Activated naive CD4-positive, alpha-beta T cell treated with anti-CD3 and anti-CD28 coated beads for 36 hours (primary cell): Measurements from ENCODE around the gene FCRL4. TPM values are rescaled to one million over a fixed set of nuclear protein-coding genes. Genes with fewer than 3 reads are reported as not detected.
A peak's percentile ranks its signal among the peaks of the same experiment; 100 is the strongest.

Experiments used
- CTCF ChIA-PET: fragments of 350-600 bp; sonication (Branson Sonifier 250); formaldehyde crosslinking; loops from one replicate; lab custom pipeline; 2021; ENCODE audit warnings: antibody characterized with exemption; lab: Charles Lee
- DNase-seq: peaks from one replicate; pipeline ENCODE4 v3.0.0-alpha.2; 2020
- H3K27ac Mint-ChIP-seq: one replicate; pipeline ENCODE4 v1.8.0; 2021; ENCODE audit warnings: mild to moderate bottlenecking, mixed read lengths
- H3K27me3 Mint-ChIP-seq: one replicate; pipeline ENCODE4 v1.8.0; 2021; ENCODE audit warnings: low read depth, mixed read lengths
- H3K36me3 Mint-ChIP-seq: one replicate; pipeline ENCODE4 v1.8.0; 2021; ENCODE audit warnings: low read depth, mixed read lengths
- H3K4me1 Mint-ChIP-seq: one replicate; pipeline ENCODE4 v1.8.0; 2021; ENCODE audit warnings: low read depth, mixed read lengths
- H3K4me3 Mint-ChIP-seq: one replicate; pipeline ENCODE4 v1.8.0; 2021; ENCODE audit warnings: mild to moderate bottlenecking, moderate library complexity, mixed read lengths
- H3K9me3 Mint-ChIP-seq: one replicate; pipeline ENCODE4 v1.8.0; 2021; ENCODE audit warnings: mixed read lengths
- intact Hi-C: fragments of 100-400 bp; cut with micrococcal nuclease; formaldehyde crosslinking; loops from one replicate; pipeline ENCODE4 v1.15.1; 2023
- total RNA-seq, 2 experiments: library from RNA; stranded (reverse); gene quantifications; one replicate each; pipeline ENCODE4 v1.2.3, GENCODE V29; 2021

Gene FCRL4
- not detected for total RNA-seq

DNA sequence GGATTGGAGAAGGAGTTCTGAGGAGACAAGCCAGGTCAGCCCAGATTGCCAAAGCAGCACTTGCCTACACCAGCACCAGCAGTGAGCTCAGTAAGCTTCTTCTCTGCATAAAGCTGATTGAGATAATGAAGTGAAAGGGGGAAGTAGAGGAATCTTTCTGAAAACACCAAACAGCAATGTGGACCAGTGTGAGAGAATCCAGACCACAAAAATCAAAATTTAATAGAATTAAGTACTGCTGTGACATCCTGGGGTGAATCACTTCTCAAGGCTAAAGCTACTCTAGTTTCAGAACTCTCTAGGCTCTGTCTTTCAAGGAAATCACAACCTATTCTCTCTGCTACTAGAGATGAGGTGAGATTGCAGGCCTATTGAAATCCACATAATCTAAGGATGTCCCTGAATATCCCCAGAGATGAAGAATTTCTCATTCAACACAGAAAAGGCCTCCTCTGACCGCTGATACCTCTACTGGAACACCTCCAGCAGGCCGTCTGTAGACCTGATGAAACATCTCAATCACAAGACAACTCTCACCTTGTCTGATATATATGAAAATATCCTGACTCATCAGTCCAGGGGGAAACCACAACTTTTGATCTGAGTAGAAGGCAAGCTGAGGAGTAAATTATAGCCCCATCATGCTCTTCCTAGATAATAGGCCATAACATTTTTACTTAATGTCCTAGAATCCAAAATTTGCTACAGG, at the start of gene FCRL4:
Gene FCRL4 (minus strand): TSS at position 127 of the 709 bp plus-strand sequence. CDS start 141 bp downstream, outside the sequence.
- DNase-seq = no peak
- H3K9me3 Mint-ChIP-seq = no peaks in the 10 kb centered on the region
- peaks cover 17% of the 10 kb centered on the region for H3K27me3 Mint-ChIP-seq
- H3K36me3 Mint-ChIP-seq = no peaks in the 10 kb centered on the region
- intact Hi-C loops = no loop called here
- no peak within 1 kb of the TSS for H3K27ac Mint-ChIP-seq
- no peak within 1 kb of the TSS for H3K4me3 Mint-ChIP-seq
- H3K4me1 Mint-ChIP-seq = no peaks in the 10 kb centered on the region
- CTCF ChIA-PET = no interaction called here

GRCh38 chr1:157646144-157646543, 48.3 kb upstream of the FCRL4 start:
- H3K4me3 Mint-ChIP-seq = no peak overlapping the region

GRCh38 chr1:157641177-157641576, 43.3 kb upstream of the FCRL4 start:
- no peak for DNase-seq
- Mint-ChIP-seq H3K4me1 (no peaks in the 10 kb centered on the region), H3K4me3 (no peak overlapping the region), H3K27ac (no peak overlapping the region), H3K27me3 (peaks cover 6% of the 10 kb centered on the region), H3K36me3 (no peaks in the 10 kb centered on the region), H3K9me3 (no peaks in the 10 kb centered on the region)
- intact Hi-C loops = no loop called here
- CTCF ChIA-PET = no interaction called here

More at GRCh38 chr1:157646144-157646543, 48.3 kb upstream of the FCRL4 start:
- no peaks in the 10 kb centered on the region for H3K36me3 Mint-ChIP-seq
- H3K27ac Mint-ChIP-seq = no peak overlapping the region
- H3K9me3 Mint-ChIP-seq = no peaks in the 10 kb centered on the region
- peaks cover 3% of the 10 kb centered on the region for H3K27me3 Mint-ChIP-seq
- no peak for DNase-seq
- H3K4me1 Mint-ChIP-seq = no peaks in the 10 kb centered on the region
- intact Hi-C loops = no loop called here
- CTCF ChIA-PET = interaction anchor here (0.7 kb wide), 1 partner anchor 151 kb away, joined by 3 read pairs; no protein-coding TSS in a partner anchor

GRCh38 chr1:157639800-157640199, 41.9 kb upstream of the FCRL4 start:
- no peak overlapping the region for H3K4me3 Mint-ChIP-seq
- peaks cover 6% of the 10 kb centered on the region for H3K27me3 Mint-ChIP-seq
- no peak for DNase-seq
- no peaks in the 10 kb centered on the region for H3K9me3 Mint-ChIP-seq
- no peak overlapping the region for H3K27ac Mint-ChIP-seq
- intact Hi-C loops = no loop called here
- H3K4me1 Mint-ChIP-seq = no peaks in the 10 kb centered on the region
- H3K36me3 Mint-ChIP-seq = no peaks in the 10 kb centered on the region
- CTCF ChIA-PET = interaction anchor here (1.5 kb wide), 1 partner anchor 51 kb away, joined by 3 read pairs; no protein-coding TSS in a partner anchor

- intact Hi-C loops = loop anchor here (5.0 kb wide), 1 partner anchor 46 kb away; no protein-coding TSS in a partner anchor
- H3K4me1 Mint-ChIP-seq = no peaks in the 10 kb centered on the region
- DNase-seq = no peak
- CTCF ChIA-PET = no interaction called here
- no peak overlapping the region for H3K4me3 Mint-ChIP-seq
- H3K9me3 Mint-ChIP-seq = no peaks in the 10 kb centered on the region
- no peaks in the 10 kb centered on the region for H3K36me3 Mint-ChIP-seq
- H3K27me3 Mint-ChIP-seq = peaks cover 20% of the 10 kb centered on the region
- no peak overlapping the region for H3K27ac Mint-ChIP-seq
Observed at GRCh38 chr1:157628773-157629172, 30.9 kb upstream of the FCRL4 start.

DNA sequence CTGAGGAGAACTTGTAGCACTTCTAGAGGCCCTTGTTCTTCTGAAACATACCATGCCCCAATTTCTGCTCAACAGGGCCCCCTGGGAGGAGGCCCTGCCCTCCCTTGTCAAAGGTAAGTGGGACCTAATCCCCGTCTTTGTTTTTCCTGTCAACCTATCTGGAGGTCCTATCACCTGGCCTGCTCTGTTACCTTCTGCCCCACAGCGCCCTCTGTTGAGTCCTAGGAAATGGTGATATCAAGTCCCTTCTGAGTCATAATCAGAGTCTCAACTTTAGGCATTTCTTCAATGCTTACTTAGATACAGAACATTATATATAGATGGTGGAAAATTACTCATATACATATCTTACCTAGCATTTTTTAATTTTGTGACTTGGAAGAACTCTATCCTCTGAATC, 28.2 kb upstream of the FCRL4 start:
- Mint-ChIP-seq H3K27ac (no peak overlapping the region), H3K36me3 (no peaks in the 10 kb centered on the region), H3K4me1 (no peaks in the 10 kb centered on the region), H3K9me3 (no peaks in the 10 kb centered on the region), H3K4me3 (no peak overlapping the region), H3K27me3 (peaks cover 16% of the 10 kb centered on the region)
- CTCF ChIA-PET = interaction anchor here (1.0 to 1.6 kb wide), 2 partner anchors 13 to 46 kb away, joined by 4 to 8 read pairs; no protein-coding TSS in a partner anchor
- intact Hi-C loops = loop anchor here (5.0 kb wide), 1 partner anchor 44 kb away; no protein-coding TSS in a partner anchor
- DNase-seq = peak; percentile 51

GRCh38 chr1:157624471-157624870, 26.6 kb upstream of the FCRL4 start:
- Mint-ChIP-seq H3K4me1 (no peaks in the 10 kb centered on the region), H3K9me3 (no peaks in the 10 kb centered on the region), H3K27ac (no peak overlapping the region), H3K27me3 (peaks cover 13% of the 10 kb centered on the region), H3K36me3 (no peaks in the 10 kb centered on the region), H3K4me3 (no peak overlapping the region)
- CTCF ChIA-PET = interaction anchor here (1.6 kb wide), 1 partner anchor 44 kb away, joined by 8 read pairs; no protein-coding TSS in a partner anchor
- DNase-seq = no peak
- intact Hi-C loops = no loop called here

- intact Hi-C loops = no loop called here
- Mint-ChIP-seq H3K4me1 (no peaks in the 10 kb centered on the region), H3K27me3 (peaks cover 13% of the 10 kb centered on the region), H3K4me3 (no peak overlapping the region), H3K36me3 (no peaks in the 10 kb centered on the region), H3K27ac (no peak overlapping the region), H3K9me3 (no peaks in the 10 kb centered on the region)
- DNase-seq = no peak
- CTCF ChIA-PET = no interaction called here
Observed at GRCh38 chr1:157622471-157622870, 24.6 kb upstream of the FCRL4 start.

GRCh38 chr1:157618190-157618589, 20.3 kb upstream of the FCRL4 start:
- DNase-seq = no peak
- no peaks in the 10 kb centered on the region for H3K36me3 Mint-ChIP-seq
- intact Hi-C loops = no loop called here
- H3K4me1 Mint-ChIP-seq = no peaks in the 10 kb centered on the region
- CTCF ChIA-PET = no interaction called here
- peaks cover 3% of the 10 kb centered on the region for H3K27me3 Mint-ChIP-seq
- no peaks in the 10 kb centered on the region for H3K9me3 Mint-ChIP-seq
- no peak overlapping the region for H3K27ac Mint-ChIP-seq
- no peak overlapping the region for H3K4me3 Mint-ChIP-seq

DNA sequence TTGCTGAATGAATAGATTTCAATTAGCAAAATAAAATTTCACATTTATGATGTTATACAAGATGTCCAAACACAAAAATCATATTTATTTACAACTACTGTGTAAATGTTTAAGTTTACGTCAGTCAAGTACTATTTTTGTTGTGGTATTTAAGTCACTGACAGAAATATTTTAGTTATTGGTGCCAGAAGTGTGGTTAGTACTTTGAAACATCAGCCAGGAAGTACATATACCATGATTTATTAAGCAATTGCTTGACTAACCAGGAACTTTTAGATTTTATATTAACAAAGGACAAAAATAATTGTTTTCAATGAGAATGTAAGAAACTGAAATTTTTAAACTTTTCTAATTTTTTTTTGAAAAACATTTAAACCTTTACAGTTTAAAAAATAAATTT, 2.4 kb upstream of the FCRL4 start:
- H3K4me1 Mint-ChIP-seq = no peaks in the 10 kb centered on the region
- no peaks in the 10 kb centered on the region for H3K36me3 Mint-ChIP-seq
- no peak for DNase-seq
- no peak overlapping the region for H3K27ac Mint-ChIP-seq
- no peak overlapping the region for H3K4me3 Mint-ChIP-seq
- H3K9me3 Mint-ChIP-seq = no peaks in the 10 kb centered on the region
- peaks cover 20% of the 10 kb centered on the region for H3K27me3 Mint-ChIP-seq
- intact Hi-C loops = no loop called here
- CTCF ChIA-PET = interaction anchor here (1.2 kb wide), 1 partner anchor 20 kb away, joined by 7 read pairs; no protein-coding TSS in a partner anchor

DNA sequence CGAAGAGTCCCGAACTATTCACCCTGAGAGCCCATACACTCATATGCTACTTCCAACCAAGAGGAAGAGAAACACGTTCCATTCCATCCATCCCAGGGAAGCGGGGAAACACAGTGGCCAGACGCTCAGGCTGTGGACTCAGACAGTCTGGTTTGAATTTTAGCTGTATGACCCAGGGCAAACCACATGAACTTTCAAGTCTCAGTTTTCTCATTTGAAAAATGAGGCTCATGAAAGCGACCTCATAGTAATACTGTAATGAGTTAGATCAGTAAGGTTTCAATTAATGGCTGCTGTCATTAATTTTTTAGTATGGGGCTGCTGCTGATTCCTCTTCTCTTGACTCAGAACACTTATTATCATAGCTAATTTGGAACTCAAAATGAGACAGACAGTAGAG, 1.5 kb downstream of the FCRL4 start:
- no peak overlapping the region for H3K4me3 Mint-ChIP-seq
- no peaks in the 10 kb centered on the region for H3K4me1 Mint-ChIP-seq
- H3K27me3 Mint-ChIP-seq = peaks cover 17% of the 10 kb centered on the region
- no peaks in the 10 kb centered on the region for H3K36me3 Mint-ChIP-seq
- H3K9me3 Mint-ChIP-seq = no peaks in the 10 kb centered on the region
- CTCF ChIA-PET = no interaction called here
- intact Hi-C loops = no loop called here
- H3K27ac Mint-ChIP-seq = no peak overlapping the region
- DNase-seq = no peak

- no peaks in the 10 kb centered on the region for H3K36me3 Mint-ChIP-seq
- CTCF ChIA-PET = no interaction called here
- intact Hi-C loops = no loop called here
- no peak overlapping the region for H3K27ac Mint-ChIP-seq
- H3K27me3 Mint-ChIP-seq = peaks cover 12% of the 10 kb centered on the region
- H3K4me3 Mint-ChIP-seq = no peak overlapping the region
- no peaks in the 10 kb centered on the region for H3K4me1 Mint-ChIP-seq
- no peaks in the 10 kb centered on the region for H3K9me3 Mint-ChIP-seq
- DNase-seq = no peak
Observed at GRCh38 chr1:157595356-157595755, 2.5 kb downstream of the FCRL4 start.

DNA sequence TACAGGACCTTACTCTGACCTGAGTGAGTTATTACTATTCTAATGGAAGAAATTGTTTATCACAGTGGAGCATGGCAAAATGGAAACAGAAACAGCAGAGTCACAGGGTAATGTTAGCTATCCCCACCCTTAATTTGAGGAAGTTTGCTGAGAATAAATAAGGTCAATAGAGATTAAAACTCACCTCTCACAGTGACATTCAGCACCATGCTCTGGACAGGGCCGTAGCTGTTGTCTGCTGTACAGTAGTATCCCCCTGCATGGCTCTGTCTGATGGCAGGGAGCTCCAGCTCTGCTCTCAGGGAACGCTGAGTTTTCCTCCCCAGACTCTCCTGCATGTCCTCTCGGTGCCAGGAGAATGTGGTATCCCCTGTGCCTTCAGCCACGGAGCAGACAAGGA, 11.9 kb downstream of the FCRL4 start:
- Mint-ChIP-seq H3K27me3 (peaks cover 4% of the 10 kb centered on the region), H3K27ac (no peak overlapping the region), H3K9me3 (no peaks in the 10 kb centered on the region), H3K36me3 (no peaks in the 10 kb centered on the region), H3K4me1 (no peaks in the 10 kb centered on the region), H3K4me3 (no peak overlapping the region)
- CTCF ChIA-PET = no interaction called here
- intact Hi-C loops = no loop called here
- no peak for DNase-seq
